Stimulated activated CD4-positive, alpha-beta T cell treated with anti-CD3 and anti-CD28 coated beads, Interleukin-4, amount 100 ng/mL, for 24 hours (primary cell): ENCODE data around the gene LOXL1.
"Not testable (repeated sequence)": the region's sequence is repeated elsewhere in the genome, so short reads cannot be mapped to it uniquely, and the experiment has no call there.

Experiments used
- DNase-seq: peaks from one replicate; pipeline ENCODE4 v3.0.0-alpha.2; 2020

Gene LOXL1

DNA sequence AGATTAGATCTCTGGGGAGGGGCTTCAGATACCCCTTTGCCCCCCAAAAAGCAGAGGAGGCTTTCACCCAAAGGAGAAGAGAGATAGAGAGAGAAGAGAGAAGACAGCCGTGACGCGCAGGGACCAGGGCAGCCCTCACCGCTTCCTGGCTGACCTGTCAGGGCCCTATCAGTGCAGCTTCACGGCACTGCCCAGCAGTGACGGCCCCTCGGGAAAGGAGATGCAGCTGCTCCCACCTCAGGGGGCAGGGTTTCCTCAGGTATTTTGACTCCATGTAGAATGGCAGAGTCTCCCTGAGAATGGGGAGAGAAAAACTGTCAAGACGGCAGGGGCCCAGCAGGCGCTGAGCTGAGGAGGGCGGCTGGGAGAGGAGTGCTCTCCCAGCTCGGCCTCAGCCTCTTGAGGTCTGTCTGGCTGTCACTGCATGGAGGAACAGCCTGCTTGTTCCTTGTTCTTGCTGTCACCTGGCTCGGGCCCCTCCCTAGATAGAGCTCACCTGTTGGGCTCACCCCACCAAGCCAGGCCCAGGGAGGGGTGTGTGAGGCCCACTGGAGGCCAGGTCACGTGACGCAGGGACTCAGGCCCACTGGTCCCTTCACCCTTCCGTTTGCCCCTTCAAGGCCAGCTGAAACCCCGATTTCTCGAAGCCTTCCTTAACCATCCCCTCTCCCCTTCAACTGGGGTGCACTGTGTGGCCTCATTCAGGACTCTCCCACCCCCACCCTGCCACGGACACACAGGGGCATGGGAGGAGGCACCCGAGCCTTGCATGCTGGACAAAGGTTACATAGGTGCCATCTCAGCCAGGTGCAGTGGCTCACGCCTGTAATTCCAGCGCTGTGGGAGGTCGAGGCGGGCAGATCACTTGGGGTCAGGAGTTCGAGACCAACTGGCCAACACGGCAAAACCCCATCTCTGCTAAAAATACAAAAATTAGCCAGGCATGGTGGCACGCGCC lies 28.2 kb downstream of the LOXL1 start:
- no peak for DNase-seq

- DNase-seq = no peak
Measured at GRCh38 chr15:73955326-73955725, 29.1 kb downstream of the LOXL1 start.

DNA sequence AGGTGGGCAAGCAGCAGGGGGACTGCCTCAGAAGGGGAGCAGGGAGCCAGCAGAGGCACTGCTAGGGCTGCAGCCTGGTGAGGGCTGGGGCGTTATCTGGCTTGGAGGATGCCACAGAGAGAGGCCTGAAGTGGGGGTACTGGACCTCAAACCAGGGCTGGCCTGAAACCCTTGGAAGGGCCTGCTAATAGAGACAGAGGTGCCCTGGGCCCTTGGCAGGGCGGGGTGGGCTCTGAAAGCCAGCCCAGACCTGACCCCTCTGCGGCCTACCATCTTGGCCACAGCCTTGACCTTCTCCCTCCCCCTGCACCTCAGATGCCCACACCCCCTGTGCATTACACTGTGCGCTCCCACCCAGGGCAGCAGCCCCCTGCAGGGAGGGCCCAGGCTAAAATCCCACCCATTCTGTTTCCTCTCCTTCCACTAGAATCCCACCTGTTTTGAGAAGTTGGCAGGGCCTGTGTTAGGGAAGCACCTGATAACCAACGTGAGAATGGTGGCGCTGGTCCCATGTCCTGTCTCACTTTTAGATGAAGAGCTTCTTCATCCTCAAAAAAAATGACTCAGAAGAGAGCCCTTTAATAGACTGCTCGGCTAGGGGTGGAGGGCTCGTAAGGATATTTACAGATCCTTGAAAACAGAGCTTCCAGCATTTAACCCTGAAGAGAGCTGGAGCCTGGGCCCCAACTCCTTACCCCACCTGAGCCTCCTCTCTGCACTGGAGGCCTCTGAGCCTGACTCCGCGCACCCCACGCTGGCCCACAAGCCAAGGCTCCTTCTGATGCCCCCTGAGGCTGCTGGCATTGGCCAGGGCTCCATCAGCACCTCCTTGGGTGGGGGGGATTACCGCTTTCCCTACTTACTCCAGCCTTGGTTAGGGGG lies 29.8 kb downstream of the LOXL1 start:
- no peak for DNase-seq

DNA sequence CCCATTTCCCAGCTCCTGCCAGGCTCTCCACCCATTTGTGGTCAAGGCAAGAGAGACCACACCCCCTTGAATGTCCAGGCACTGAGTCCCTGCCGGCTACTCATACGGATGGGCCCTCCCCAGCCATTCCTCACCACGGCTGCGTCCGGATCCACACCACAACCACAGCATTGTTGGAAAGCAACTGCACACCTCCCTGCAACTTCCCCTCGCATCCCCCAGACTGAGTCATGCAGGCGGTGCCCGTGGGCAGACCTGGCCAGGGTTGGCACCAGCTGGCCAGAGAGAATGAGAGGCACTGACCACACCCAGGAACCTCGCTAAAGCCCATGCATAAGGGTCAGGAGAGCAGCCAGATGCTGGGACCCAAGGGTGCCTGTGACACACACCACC lies 30.5 kb downstream of the LOXL1 start:
- no peak for DNase-seq

DNA sequence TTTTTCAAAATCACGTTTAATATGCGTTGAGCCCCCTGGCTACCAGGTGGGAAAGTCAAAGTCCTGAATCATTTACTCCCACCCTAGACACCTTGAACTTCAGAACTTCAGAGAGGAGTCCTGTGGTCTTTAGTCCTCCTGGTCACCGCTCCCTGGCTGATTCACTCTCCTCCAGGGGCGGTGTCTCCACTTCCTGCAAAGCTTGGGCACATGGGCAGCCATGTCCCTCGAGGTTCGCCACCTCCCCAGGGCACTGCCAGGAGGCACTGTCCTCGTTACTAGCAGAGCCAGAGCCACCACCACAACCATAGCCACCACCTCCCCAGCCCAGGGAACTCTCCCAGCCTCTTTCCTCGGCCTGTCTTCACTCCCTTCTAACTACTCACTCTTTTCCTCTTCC lies 31.0 kb downstream of the LOXL1 start:
- no peak for DNase-seq

GRCh38 chr15:73957785-73958184 lies 31.5 kb downstream of the LOXL1 start:
- DNase-seq = no peak

GRCh38 chr15:73959012-73959581 lies 32.8 kb downstream of the LOXL1 start:
- DNase-seq = no peak

GRCh38 chr15:73959801-73960200 lies 33.5 kb downstream of the LOXL1 start:
- no peak for DNase-seq

DNA sequence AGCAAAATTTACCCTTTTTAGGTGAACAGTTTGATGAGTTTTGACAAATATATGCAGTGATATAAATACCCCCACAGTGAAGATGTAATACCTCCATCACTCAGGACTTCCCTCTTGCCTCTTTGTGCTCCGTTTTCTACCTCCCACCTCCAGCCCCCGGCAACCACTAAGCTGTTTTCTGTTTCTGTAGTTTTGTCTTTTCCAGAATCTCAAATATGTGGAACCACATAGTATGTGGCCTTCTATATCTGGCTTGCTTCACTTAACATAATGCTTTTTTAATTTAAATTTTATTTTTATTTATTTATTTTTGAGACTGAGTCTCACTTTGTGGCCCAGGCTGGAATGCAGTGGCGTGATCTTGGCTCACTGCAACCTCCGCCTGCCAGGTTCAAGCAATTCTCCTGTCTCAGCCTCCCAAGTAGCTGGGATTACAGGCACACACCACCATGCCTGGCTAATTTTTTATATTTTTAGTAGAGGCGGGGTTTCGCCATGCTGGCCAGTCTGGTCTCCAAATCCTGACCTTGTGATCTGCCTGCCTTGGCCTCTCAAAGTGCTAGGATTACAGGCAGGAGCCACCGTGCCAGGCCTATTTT lies 34.3 kb downstream of the LOXL1 start:
- not testable (repeated sequence) for DNase-seq

- no peak for DNase-seq
Measured at GRCh38 chr15:73962433-73962832, 36.2 kb downstream of the LOXL1 start.

GRCh38 chr15:73964736-73965093 lies 38.5 kb downstream of the LOXL1 start:
- DNase-seq = peak; percentile 88

DNA sequence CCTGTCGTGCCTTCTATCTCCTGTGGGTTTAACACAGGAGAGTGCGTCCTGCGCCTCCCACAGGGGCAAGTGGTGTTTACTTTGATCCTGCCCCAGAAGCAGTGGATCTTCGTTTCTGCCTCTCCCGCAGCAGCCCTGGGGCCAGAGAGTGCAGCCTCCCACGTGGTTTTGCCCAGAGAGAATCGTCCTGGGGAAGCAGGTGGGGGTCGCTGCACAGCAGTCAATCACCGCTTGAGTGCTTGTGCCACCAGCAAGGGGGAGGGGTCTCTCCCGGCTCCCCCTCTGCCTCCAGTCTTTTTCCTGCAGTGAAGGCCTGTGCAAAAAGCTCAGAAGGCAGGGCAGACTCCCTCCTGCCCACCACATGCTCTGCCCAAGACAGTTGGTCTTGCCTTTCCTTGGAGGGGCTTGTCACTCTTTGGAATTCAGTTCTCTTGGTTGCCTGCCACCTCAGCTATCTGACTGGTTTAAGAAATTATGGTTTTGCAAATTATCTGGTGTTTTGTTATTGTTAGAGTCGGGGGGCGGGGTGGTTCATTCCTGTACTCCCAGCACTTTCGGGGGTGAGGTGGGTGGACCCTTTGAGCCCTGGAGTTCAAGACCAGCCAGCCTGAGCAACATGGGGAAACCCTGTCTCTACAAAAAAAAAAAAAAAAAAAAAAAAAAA lies 39.0 kb downstream of the LOXL1 start:
- peak; percentile 74 for DNase-seq

DNA sequence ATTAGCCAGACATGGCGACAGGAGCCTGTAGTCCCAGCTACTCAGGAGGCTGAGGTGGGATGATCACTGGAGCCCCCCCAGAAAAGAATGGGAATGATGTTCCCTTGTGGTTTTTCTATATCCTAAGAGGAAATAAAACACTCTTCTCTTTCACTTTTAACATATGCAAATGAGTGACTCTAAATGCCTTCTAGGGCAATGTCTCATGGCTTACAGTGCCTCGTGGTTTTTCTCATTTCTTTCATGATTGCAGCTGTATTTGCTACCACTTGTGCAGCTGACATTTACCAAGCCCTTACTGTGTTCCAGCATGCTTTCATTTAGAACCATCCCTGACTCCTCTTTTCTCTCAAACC lies 39.5 kb downstream of the LOXL1 start:
- DNase-seq = peak; percentile 42

- DNase-seq = no peak
Measured at GRCh38 chr15:73968461-73968860, 42.2 kb downstream of the LOXL1 start.

DNA sequence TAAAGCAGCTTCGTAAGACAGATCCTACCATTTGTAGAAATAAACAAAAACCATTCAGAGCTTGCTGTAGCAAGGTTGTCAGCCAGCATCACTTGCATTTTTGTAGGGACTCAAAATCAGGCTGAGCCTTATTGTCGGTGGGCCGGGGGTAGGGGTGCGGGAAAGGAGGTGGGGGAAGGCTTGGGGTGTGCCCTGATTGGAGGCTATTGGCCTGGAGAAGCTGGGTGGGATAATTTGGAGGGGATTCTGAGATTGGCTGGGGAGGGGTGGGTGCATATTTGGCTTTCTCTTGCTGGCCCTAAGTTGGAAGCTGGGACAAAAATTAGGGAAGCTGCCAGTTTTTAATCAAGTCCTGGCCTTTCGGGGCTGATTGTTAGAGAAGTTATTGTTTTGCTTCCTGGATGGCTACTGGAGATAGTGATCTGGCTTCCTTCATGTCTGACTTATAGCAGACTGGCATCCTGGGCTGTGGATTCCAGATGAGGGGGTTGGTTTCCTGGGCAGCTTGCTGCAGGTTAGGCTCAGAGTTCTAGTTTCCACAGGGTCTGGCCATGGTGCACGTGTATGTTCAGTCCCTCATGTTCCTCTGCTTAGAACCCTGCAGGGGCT lies 43.0 kb downstream of the LOXL1 start:
- DNase-seq = no peak

GRCh38 chr15:73972984-73973682 lies 46.9 kb downstream of the LOXL1 start:
- peak; percentile 85 for DNase-seq

DNA sequence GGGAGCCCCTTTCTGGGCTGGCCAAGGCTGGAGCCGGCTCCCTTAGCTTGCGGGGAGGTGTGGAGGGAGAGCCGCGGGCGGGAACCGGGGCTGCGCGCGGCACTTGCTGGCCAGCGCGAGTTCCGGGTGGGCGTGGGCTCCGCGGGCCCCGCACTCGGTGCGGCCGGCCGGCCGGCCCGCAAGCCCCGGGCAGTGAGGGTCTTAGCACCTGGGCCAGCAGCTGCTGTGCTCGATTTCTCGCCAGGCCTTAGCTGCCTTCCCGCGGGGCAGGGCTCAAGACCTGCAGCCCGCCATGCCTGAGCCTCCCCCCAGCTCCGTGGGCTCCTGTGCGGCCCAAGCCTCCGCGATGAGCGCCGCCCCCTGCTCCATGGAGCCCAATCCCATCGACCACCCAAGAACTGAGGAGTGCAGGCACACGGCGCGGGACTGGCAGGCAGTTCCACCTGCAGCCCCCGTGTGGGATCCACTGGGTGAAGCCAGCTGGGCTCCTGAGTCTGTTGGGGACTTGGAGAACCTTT lies 47.5 kb downstream of the LOXL1 start:
- not testable (repeated sequence) for DNase-seq

DNA sequence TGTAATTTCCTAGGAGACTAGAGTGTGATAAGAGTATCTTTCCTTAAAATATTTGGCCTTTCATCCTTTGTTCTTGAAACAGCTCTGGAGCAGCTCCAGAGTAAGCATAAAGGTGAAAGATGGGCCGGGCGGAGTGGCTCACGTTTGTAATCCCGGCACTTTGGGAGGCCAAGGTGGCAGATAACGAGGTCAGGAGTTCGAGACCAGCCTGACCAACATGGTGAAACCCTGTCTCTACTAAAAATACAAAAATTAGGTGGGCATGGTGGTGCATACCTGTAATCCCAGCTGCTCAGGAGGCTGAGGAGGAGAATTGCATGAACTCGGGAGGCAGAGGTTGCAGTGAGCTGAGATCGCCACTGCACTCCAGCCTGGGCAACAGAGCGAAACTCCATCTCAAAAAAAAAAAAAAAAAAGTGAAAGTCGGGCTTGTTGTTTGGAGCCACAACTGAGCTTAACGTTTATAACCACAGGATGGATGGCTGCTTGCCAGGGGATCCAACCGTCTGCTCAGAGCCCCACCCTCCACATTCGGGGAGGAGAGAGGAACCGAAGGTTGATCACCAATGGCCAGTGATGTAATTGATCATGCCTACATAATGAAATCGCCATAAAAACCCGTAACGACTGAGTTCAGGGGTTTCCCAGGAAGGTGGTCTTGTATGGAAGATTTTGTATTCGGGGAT lies 49.3 kb downstream of the LOXL1 start:
- peak; percentile 26 for DNase-seq

GRCh38 chr15:73978896-73979295 lies 52.6 kb downstream of the LOXL1 start:
- no peak for DNase-seq

- no peak for DNase-seq
Measured at GRCh38 chr15:73979636-73980035, 53.4 kb downstream of the LOXL1 start.
